ENCODE measurements around the gene SOHLH1.

Gene SOHLH1

DNA sequence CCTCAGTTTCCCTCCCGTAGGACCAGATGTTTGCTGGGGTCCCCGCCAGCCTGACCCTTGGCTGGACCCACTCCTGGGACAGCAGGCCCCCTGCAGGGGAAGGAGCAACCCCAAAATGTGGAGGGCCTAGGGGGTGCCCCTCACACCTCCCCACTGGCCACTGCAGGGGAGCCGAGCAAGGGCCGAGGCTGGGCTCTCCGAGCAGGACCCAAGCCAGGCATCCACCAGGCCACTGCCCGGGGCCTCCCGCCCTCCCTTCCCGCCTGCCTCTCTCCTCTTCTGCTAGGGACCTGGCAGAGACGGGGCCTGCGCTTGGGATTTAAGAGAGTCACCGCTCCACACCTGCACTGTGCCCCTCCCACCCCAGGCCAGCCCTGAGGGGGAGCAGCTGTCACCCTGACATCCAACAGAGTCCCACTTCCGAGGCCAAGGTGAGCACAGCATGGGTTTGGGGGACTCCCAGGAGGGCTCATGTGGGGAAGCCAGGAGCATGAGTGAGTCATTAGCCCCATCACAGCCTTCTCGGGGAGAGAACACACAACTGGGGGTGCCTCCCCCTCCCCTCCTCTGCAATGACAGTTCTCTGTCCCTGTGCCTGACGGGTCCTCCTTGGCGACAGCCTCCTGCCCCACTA, 15.8 kb downstream of the SOHLH1 start:
- H3K79me2 ChIP-seq (ENCODE audit: low read length), result no peaks in the 10 kb centered on the region
- no peaks in the 10 kb centered on the region for H3K27me3 ChIP-seq (ENCODE audit: low read depth, low read length)
- H3K9ac ChIP-seq (ENCODE audit: low read length), result no peak overlapping the region
- TF ChIP-seq, protein P1, sequence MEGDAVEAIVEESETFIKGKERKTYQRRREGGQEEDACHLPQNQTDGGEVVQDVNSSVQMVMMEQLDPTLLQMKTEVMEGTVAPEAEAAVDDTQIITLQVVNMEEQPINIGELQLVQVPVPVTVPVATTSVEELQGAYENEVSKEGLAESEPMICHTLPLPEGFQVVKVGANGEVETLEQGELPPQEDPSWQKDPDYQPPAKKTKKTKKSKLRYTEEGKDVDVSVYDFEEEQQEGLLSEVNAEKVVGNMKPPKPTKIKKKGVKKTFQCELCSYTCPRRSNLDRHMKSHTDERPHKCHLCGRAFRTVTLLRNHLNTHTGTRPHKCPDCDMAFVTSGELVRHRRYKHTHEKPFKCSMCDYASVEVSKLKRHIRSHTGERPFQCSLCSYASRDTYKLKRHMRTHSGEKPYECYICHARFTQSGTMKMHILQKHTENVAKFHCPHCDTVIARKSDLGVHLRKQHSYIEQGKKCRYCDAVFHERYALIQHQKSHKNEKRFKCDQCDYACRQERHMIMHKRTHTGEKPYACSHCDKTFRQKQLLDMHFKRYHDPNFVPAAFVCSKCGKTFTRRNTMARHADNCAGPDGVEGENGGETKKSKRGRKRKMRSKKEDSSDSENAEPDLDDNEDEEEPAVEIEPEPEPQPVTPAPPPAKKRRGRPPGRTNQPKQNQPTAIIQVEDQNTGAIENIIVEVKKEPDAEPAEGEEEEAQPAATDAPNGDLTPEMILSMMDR (IDR thresholded peaks at IDR 0.05; ENCODE audit: low read depth, low read length), result no peak
- no peak for TF ChIP-seq EZH2phosphoT487 (IDR thresholded peaks at IDR 0.05; ENCODE audit: low read depth)
- H2AFZ ChIP-seq (ENCODE audit: low read depth, low read length), result no peak overlapping the region
- no peak overlapping the region for H3K27ac ChIP-seq (ENCODE audit: low read length)
- H3K4me2 ChIP-seq (ENCODE audit: low read length), result no peak overlapping the region
- no peaks in the 10 kb centered on the region for H3K4me1 ChIP-seq (ENCODE audit: low read length)
- no peaks in the 10 kb centered on the region for H4K20me1 ChIP-seq (ENCODE audit: insufficient read depth, low read length)
- no peak overlapping the region for H3K4me3 ChIP-seq (ENCODE audit: low read length)
- H3K36me3 ChIP-seq (replicated peaks; ENCODE audit: low read depth, low read length), result no peaks in the 10 kb centered on the region
- no peaks in the 10 kb centered on the region for H3K9me3 ChIP-seq (ENCODE audit: insufficient read depth, low read length)

DNA sequence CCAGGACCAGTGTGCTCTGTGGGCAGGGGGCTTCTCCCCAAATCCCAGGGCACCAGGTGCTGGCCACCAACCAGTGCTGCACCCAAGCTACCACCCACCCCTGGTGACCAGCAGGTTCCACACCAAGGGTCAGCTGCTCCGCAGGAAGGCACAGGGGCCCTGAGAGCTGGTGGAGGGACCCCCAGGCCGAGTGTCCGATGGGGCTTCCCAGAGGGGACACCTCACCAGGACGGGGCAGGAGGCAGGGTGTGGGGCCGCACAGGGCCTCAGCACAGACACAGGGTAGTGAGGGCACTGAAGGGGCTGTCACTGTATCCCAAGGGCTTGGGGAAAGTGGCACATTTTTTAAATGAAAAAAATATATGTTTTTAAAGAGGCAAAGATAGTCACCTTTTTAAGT, 18.1 kb downstream of the SOHLH1 start:
- no peak overlapping the region for H3K4me3 ChIP-seq (ENCODE audit: low read length)
- H3K9me3 ChIP-seq (ENCODE audit: insufficient read depth, low read length), result no peaks in the 10 kb centered on the region
- H3K9ac ChIP-seq (ENCODE audit: low read length), result no peak overlapping the region
- H2AFZ ChIP-seq (ENCODE audit: low read depth, low read length), result no peak overlapping the region
- no peaks in the 10 kb centered on the region for H3K27me3 ChIP-seq (ENCODE audit: low read depth, low read length)
- no peak overlapping the region for H3K27ac ChIP-seq (ENCODE audit: low read length)
- no peaks in the 10 kb centered on the region for H3K4me1 ChIP-seq (ENCODE audit: low read length)
- no peaks in the 10 kb centered on the region for H3K36me3 ChIP-seq (replicated peaks; ENCODE audit: low read depth, low read length)
- TF ChIP-seq, protein P1 (IDR thresholded peaks at IDR 0.05; ENCODE audit: low read depth, low read length), result no peak
- no peak for TF ChIP-seq EZH2phosphoT487 (IDR thresholded peaks at IDR 0.05; ENCODE audit: low read depth)
- no peaks in the 10 kb centered on the region for H4K20me1 ChIP-seq (ENCODE audit: insufficient read depth, low read length)
- H3K79me2 ChIP-seq (ENCODE audit: low read length), result no peaks in the 10 kb centered on the region
- H3K4me2 ChIP-seq (ENCODE audit: low read length), result no peak overlapping the region

DNA sequence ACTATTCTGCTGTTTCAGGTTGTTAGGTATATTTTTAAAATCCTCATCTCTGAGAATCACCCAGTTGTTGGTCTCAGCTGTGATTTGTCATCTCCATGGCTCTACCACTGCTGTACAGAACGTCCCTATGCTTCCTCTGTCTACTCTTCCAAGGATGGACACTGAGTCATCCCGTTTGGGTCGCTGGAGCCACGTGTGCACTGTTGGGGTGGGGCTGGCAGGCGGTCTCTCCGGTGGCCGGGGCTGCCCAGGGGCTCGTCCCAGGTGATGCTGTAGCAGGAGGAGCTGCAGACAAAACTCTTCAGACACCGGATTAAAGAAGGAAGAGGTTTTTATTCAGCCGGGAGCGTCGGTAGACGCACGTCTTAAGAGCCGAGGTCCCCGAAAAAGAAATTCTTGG, 19.2 kb downstream of the SOHLH1 start:
- Histone ChIP-seq H3K36me3 (replicated peaks; ENCODE audit: low read depth, low read length) (no peaks in the 10 kb centered on the region), H3K4me1 (ENCODE audit: low read length) (no peaks in the 10 kb centered on the region), H3K27me3 (ENCODE audit: low read depth, low read length) (no peaks in the 10 kb centered on the region), H3K9me3 (ENCODE audit: insufficient read depth, low read length) (no peaks in the 10 kb centered on the region), H3K79me2 (ENCODE audit: low read length) (no peaks in the 10 kb centered on the region), H3K27ac (ENCODE audit: low read length) (no peak overlapping the region), H3K4me3 (ENCODE audit: low read length) (no peak overlapping the region), H3K4me2 (ENCODE audit: low read length) (no peak overlapping the region), H2AFZ (ENCODE audit: low read depth, low read length) (no peak overlapping the region), H4K20me1 (ENCODE audit: insufficient read depth, low read length) (no peaks in the 10 kb centered on the region), H3K9ac (ENCODE audit: low read length) (no peak overlapping the region)
- TF ChIP-seq EZH2phosphoT487 (IDR thresholded peaks at IDR 0.05; ENCODE audit: low read depth), result no peak

DNA sequence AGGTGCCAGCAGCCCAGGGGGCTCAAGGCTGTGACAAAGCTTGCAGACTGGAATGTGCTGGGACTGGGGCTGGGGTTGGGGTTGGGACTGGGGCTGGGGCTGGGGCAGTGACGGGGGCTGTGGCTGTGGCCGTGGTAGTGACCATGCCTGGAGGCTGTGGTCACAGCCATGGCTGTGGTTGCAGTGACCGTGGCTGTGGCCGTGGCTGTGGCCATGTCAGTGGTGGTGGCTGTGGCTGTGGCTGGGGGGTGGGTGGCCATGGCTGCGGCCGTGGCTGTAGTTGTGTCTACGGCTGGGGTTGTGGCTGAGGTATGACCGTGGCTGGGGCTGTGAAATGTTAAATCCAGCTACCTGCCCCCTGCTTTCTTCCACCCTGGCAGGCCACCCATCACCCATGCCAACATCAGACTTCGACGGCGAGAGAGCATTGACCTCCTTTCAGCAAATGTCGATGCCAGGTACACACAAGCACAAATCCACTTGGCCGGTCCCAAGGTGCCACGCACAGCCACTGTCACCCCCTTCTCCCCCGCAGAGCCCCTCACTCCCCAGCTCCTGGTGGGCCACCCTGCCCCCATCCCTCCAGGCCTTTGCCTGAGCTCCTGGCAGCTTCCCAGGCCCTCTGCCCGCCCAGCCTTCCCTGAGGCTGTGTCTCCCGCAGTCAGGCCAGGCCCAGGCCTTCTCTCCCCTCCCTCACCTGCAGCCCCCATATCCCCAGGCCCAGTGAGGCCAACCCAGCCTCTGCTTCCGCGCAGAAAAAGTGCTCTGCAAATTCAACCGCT, 20.9 kb downstream of the SOHLH1 start:
- Histone ChIP-seq H2AFZ (ENCODE audit: low read depth, low read length) (no peak overlapping the region), H3K9me3 (ENCODE audit: insufficient read depth, low read length) (no peaks in the 10 kb centered on the region), H4K20me1 (ENCODE audit: insufficient read depth, low read length) (no peaks in the 10 kb centered on the region), H3K4me2 (ENCODE audit: low read length) (no peak overlapping the region), H3K4me1 (ENCODE audit: low read length) (no peaks in the 10 kb centered on the region), H3K4me3 (ENCODE audit: low read length) (no peak overlapping the region), H3K79me2 (ENCODE audit: low read length) (no peaks in the 10 kb centered on the region), H3K27ac (ENCODE audit: low read length) (no peak overlapping the region), H3K27me3 (ENCODE audit: low read depth, low read length) (no peaks in the 10 kb centered on the region), H3K9ac (ENCODE audit: low read length) (no peak overlapping the region), H3K36me3 (replicated peaks; ENCODE audit: low read depth, low read length) (no peaks in the 10 kb centered on the region)
- TF ChIP-seq, protein P1 (IDR thresholded peaks at IDR 0.05; ENCODE audit: low read depth, low read length), result no peak
- no peak for TF ChIP-seq EZH2phosphoT487 (IDR thresholded peaks at IDR 0.05; ENCODE audit: low read depth)
